MCF 10A (cell line): ENCODE measurements around the gene COA6. TPM values are rescaled to one million over a fixed set of nuclear protein-coding genes. Genes with fewer than 3 reads are reported as not detected.
"Not testable (repeated sequence)": the region's sequence is repeated elsewhere in the genome, so short reads cannot be mapped to it uniquely, and the experiment has no call there.

ENCODE experiments used
- BruUV-seq: library from RNA; stranded (reverse); fragments of 400-500 nt; replicated peaks from 2 replicates; lab custom pipeline; 2021; lab: Mats Ljungman, UMichigan
- CTCF ChIA-PET: fragments of 300-600 bp; sonication (Branson Sonifier 250); formaldehyde crosslinking; extraction: SDS; loops from one replicate; lab custom pipeline; 2021; ENCODE audit warnings: antibody characterized with exemption, inconsistent platforms; lab: Yijun Ruan, JAX
- POLR2A ChIA-PET: fragments of 300-600, 350-650 bp; sonication (Branson Sonifier 250); formaldehyde crosslinking; extraction: SDS; loops from one replicate; lab custom pipeline; 2020; ENCODE audit warnings: antibody characterized with exemption, inconsistent platforms; lab: Yijun Ruan, JAX
- DNase-seq: peaks from one replicate; pipeline ENCODE4 v3.0.0-alpha.2; 2018; ENCODE audit not compliant: unreplicated experiment
- H3K27ac Mint-ChIP-seq: one replicate; pipeline ENCODE4 v1.8.0; 2022; ENCODE audit warnings: mild to moderate bottlenecking, low read depth, mixed read lengths; ENCODE audit not compliant: unreplicated experiment
- H3K27me3 Mint-ChIP-seq: one replicate; pipeline ENCODE4 v1.8.0; 2022; ENCODE audit warnings: mixed read lengths; ENCODE audit not compliant: insufficient read depth, unreplicated experiment
- H3K36me3 Mint-ChIP-seq: one replicate; pipeline ENCODE4 v1.8.0; 2022; ENCODE audit warnings: mild to moderate bottlenecking, moderate library complexity, mixed read lengths; ENCODE audit not compliant: insufficient read depth, unreplicated experiment
- H3K4me1 Mint-ChIP-seq: one replicate; pipeline ENCODE4 v1.8.0; 2022; ENCODE audit warnings: mixed read lengths; ENCODE audit not compliant: insufficient read depth, unreplicated experiment
- H3K4me3 Mint-ChIP-seq: one replicate; pipeline ENCODE4 v1.8.0; 2022; ENCODE audit warnings: mild to moderate bottlenecking, moderate library complexity, mixed read lengths; ENCODE audit not compliant: unreplicated experiment
- H3K9me3 Mint-ChIP-seq: one replicate; pipeline ENCODE4 v1.8.0; 2022; ENCODE audit warnings: mixed read lengths; ENCODE audit not compliant: unreplicated experiment
- CTCF ChIP-seq: fragments of 200-600 bp; IDR thresholded peaks from one replicate; pipeline ENCODE4 v1.8.0; 2022; ENCODE audit warnings: antibody characterized with exemption, mild to moderate bottlenecking; ENCODE audit not compliant: unreplicated experiment
- intact Hi-C: fragments of 100-400 bp; cut with micrococcal nuclease; formaldehyde crosslinking; loops from 2 replicates; pipeline ENCODE4 v1.14.1; 2022
- total RNA-seq: library from RNA; stranded (reverse); gene quantifications from 2 replicates; pipeline ENCODE4 v1.2.3, GENCODE V29; 2022

The COA6 gene
- total RNA-seq, 1 experiment from 2014 or later = 115 TPM

GRCh38 chr1:234398849-234399381 lies 25.7 kb downstream of the COA6 start:
- Mint-ChIP-seq H3K36me3 (peaks cover 40% of the 10 kb centered on the region), H3K27me3 (no peaks in the 10 kb centered on the region), H3K27ac (peak overlapping the region; percentile 59), H3K4me1 (peaks cover 28% of the 10 kb centered on the region), H3K9me3 (no peaks in the 10 kb centered on the region), H3K4me3 (no peak overlapping the region)
- no peak for TF ChIP-seq CTCF
- ChIA-PET POLR2A (interaction anchor here (0.6 to 2.5 kb wide), 10 partner anchors 11 to 158 kb away, joined by 3 to 36 read pairs (median 4); partner anchors contain the start of gene COA6), CTCF (interaction anchor here (0.9 to 1.0 kb wide), 2 partner anchors 25 to 274 kb away, joined by 3 to 4 read pairs; no protein-coding TSS in a partner anchor)
- no TSS peak for BruUV-seq
- intact Hi-C loops = no loop called here
- peak; percentile 59 for DNase-seq

DNA sequence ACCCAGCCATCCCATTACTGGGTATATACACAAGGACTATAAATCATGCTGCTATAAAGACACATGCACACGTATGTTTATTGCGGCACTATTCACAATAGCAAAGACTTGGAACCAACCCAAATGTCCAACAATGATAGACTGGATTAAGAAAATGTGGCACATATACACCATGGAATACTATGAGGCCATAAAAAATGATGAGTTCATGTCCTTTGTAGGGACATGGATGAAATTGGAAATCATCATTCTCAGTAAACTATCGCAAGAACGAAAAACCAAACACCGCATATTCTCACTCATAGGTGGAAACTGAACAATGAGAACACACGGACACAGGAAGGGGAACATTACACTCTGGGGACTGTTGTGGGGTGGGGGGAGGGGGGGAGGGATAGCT lies 26.3 kb downstream of the COA6 start:
- intact Hi-C loops, H3K4me3 Mint-ChIP-seq, H3K27me3 Mint-ChIP-seq, BruUV-seq, H3K9me3 Mint-ChIP-seq, DNase-seq: not testable (repeated sequence)
- H3K36me3 Mint-ChIP-seq = peaks cover 34% of the 10 kb centered on the region
- CTCF ChIA-PET = interaction anchor here (0.9 kb wide), 1 partner anchor 24 kb away, joined by 4 read pairs; no protein-coding TSS in a partner anchor
- peak overlapping the region; percentile 59 for H3K27ac Mint-ChIP-seq
- peaks cover 24% of the 10 kb centered on the region for H3K4me1 Mint-ChIP-seq
- POLR2A ChIA-PET = interaction anchor here (1.1 to 2.5 kb wide), 4 partner anchors 15 to 44 kb away, joined by 3 to 36 read pairs (median 6); partner anchors contain the start of gene COA6

DNA sequence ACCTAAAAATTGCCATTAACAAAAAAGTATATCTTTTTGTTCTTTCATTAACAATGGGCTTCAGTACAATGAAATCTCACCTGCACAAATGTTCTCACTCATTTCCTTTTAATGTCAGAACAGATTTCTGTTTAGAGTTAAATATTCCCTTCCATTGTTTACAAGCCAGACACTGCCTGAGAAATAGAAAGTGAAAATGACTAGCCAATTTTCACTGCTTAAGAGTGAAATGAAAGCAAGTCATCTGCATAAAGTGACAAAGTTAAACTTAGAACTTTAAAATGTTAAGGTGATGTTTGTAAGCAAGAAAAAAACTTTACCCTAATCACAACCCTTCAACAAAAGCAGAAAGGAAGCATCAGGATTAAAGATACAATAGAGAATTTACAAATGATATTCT lies 27.5 kb downstream of the COA6 start:
- no TSS peak for BruUV-seq
- H3K4me3 Mint-ChIP-seq = no peak overlapping the region
- TF ChIP-seq CTCF = no peak
- DNase-seq = no peak
- peaks cover 23% of the 10 kb centered on the region for H3K4me1 Mint-ChIP-seq
- ChIA-PET POLR2A (interaction anchor here (0.8 kb wide), 1 partner anchor 27 kb away, joined by 4 read pairs; the partner anchor contains the start of gene COA6), CTCF (no interaction called here)
- intact Hi-C loops = loop anchor here (10.0 kb wide), 1 partner anchor 286 kb away; no protein-coding TSS in a partner anchor
- H3K27me3 Mint-ChIP-seq = no peaks in the 10 kb centered on the region
- peak overlapping the region; percentile 61 for H3K27ac Mint-ChIP-seq
- H3K9me3 Mint-ChIP-seq = no peaks in the 10 kb centered on the region
- H3K36me3 Mint-ChIP-seq = peaks cover 21% of the 10 kb centered on the region

- no peak for TF ChIP-seq CTCF
- Mint-ChIP-seq H3K4me1 (peaks cover 23% of the 10 kb centered on the region), H3K27me3 (no peaks in the 10 kb centered on the region), H3K9me3 (no peaks in the 10 kb centered on the region), H3K27ac (peak overlapping the region; percentile 61), H3K4me3 (no peak overlapping the region), H3K36me3 (peaks cover 27% of the 10 kb centered on the region)
- ChIA-PET CTCF (interaction anchor here (0.6 to 0.7 kb wide), 2 partner anchors 319 to 702 kb away, joined by 3 read pairs; no protein-coding TSS in a partner anchor), POLR2A (interaction anchor here (2.9 kb wide), 1 partner anchor 29 kb away, joined by 19 read pairs; the partner anchor contains the start of gene COA6)
- DNase-seq = no peak
- intact Hi-C loops = loop anchor here (10.0 kb wide), 1 partner anchor 287 kb away; no protein-coding TSS in a partner anchor
- no TSS peak for BruUV-seq
These were observed 28.4 kb downstream of the COA6 start for GRCh38 chr1:234401658-234402057.
